Measurements from ENCODE around the gene PTPRD.

GRCh38 chr9:8432224-8432623 lies 2180.6 kb downstream of the PTPRD start:
- no peak for TF ChIP-seq CTCF (IDR thresholded peaks at IDR 0.05)
- no peak for TF ChIP-seq POLR2A (IDR thresholded peaks at IDR 0.05)
